GOT3 (cell line): Measurements from ENCODE around the gene ARG1.

Experiments
- DNase-seq: peaks from one replicate; lab custom pipeline; 2025; ENCODE audit warnings: mixed read lengths; lab: John Stamatoyannopoulos, UW

ARG1 gene

GRCh38 chr6:131586543-131586942 lies 13.5 kb downstream of the ARG1 start:
- DNase-seq = no peak

GRCh38 chr6:131587909-131588308 lies 14.9 kb downstream of the ARG1 start:
- DNase-seq = no peak

GRCh38 chr6:131588643-131589042 lies 15.6 kb downstream of the ARG1 start:
- DNase-seq = no peak

GRCh38 chr6:131592935-131593334 lies 19.9 kb downstream of the ARG1 start:
- DNase-seq = no peak

- no peak for DNase-seq
Observed at GRCh38 chr6:131594074-131594473, 21.0 kb downstream of the ARG1 start.

- DNase-seq = no peak
Observed at GRCh38 chr6:131597446-131597845, 24.4 kb downstream of the ARG1 start.

- DNase-seq = no peak
Observed at GRCh38 chr6:131600716-131601115, 27.7 kb downstream of the ARG1 start.

GRCh38 chr6:131602781-131603312 lies 29.8 kb downstream of the ARG1 start:
- DNase-seq = no peak

- no peak for DNase-seq
Observed at GRCh38 chr6:131613296-131613925, 40.4 kb downstream of the ARG1 start.

GRCh38 chr6:131615275-131615674 lies 42.2 kb downstream of the ARG1 start:
- no peak for DNase-seq

- peak; percentile 91 for DNase-seq
Observed at GRCh38 chr6:131627724-131628682, 55.0 kb downstream of the ARG1 start, which contains the start of gene MED23. Gene MED23 (minus strand): TSS chr6:131628242. CDS start chr6:131628049, 193 bp downstream.

- no peak for DNase-seq
Observed at GRCh38 chr6:131628726-131629125, 55.7 kb downstream of the ARG1 start.

- no peak for DNase-seq
Observed at GRCh38 chr6:131629651-131630050, 56.6 kb downstream of the ARG1 start.

- no peak for DNase-seq
Observed at GRCh38 chr6:131631625-131632289, 58.7 kb downstream of the ARG1 start.
